ENCODE measurements around the gene CASP8AP2.

- TF ChIP-seq CTCF (IDR thresholded peaks at IDR 0.05) (no peak), POLR2AphosphoS5 (IDR thresholded peaks at IDR 0.05) (no peak)
Observed at GRCh38 chr6:89866024-89866678, 36.5 kb downstream of the CASP8AP2 start.
